GM23248 (cell line): ENCODE results near the gene LTB.

ENCODE experiments used
- EZH2 ChIP-seq: fragments of 200-600 bp; sonication (generic); IDR thresholded peaks from 2 replicates; pipeline ENCODE4 v1.6.1; 2018; ENCODE audit warnings: antibody characterized with exemption, mild to moderate bottlenecking; ENCODE audit not compliant: insufficient read depth, poor library complexity, severe bottlenecking
- EZH2phosphoT487 ChIP-seq: fragments of 200-600 bp; sonication (generic); IDR thresholded peaks from 2 replicates; pipeline ENCODE4 v1.6.1; 2018; ENCODE audit warnings: antibody characterized with exemption, moderate library complexity, mild to moderate bottlenecking, low read depth; ENCODE audit not compliant: insufficient read depth

DNA sequence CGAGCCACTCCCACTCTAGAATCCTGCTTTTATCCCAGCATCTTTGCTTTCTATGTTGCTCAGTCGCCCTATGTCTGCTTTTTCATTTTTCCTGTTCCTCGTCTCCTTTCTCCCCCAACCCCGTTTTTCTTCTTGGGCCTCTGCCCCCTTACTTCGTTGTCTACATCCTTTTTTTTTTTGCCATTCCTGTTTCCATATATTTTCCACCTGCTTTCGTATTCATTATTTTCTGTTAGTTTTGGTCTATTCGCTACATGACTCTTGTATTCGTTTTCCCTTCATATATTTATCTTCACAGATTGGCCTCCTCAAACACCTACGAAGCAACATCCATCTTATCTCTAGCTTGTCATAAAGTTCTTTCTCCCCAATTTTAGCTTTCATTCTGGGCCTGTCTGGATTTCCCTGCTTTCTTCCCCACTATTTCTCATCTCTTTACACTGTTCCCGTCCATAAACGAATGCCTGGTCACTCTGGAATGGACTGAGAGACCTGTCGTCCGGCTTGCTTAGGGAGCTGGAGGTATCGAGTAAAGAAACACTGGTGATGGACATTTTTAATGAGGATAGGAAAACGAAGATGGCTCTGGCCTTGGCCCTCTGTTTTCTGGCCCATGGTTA, 39.2 kb upstream of the LTB start:
- TF ChIP-seq EZH2 (no peak), EZH2phosphoT487 (no peak)
